ENCODE data around the gene FBXO34.

DNA sequence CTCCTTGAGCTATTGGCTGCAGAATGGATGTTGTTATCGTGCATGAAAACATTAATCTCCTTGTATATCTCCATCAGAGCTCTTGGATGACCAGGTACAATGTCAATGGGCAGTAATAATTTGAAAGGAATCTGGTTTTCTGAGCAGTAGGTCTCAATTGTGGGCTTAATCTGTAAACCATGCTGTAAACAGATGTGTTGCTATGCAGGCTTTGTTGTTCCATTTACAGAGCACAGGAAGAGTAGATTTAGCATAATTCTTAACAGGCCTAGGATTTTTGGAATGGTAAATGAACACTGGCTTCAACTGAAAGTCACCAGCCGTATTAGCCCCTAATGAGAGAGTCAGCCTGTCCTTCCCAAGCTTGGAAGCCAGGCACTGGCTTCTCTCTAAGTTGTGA lies 90.0 kb downstream of the FBXO34 start:
- no peak for TF ChIP-seq YY1 (IDR thresholded peaks at IDR 0.05; ENCODE audit: insufficient read depth, insufficient read length)
- TF ChIP-seq ZNF274 (IDR thresholded peaks at IDR 0.05; ENCODE audit: low read depth, low read length), result no peak

All from NT2/D1 (cell line).